Testis (tissue), 2 donors: ENCODE measurements around the gene LYPD4.

Experiments used
- CTCF ChIP-seq, 3 experiments: fragments of 450-650 bp in 2 of 3; fragments of 200-600 bp in 1 of 3; sonication (generic) in 1 of 3; IDR thresholded peaks; one replicate each; pipeline ENCODE4 v1.5.1; 2016 to 2019; ENCODE audit warnings: antibody characterized with exemption in 3 of 3, mild to moderate bottlenecking in 2 of 3, moderate library complexity in 1 of 3
- POLR2A ChIP-seq: fragments of 450-650 bp; IDR thresholded peaks from one replicate; pipeline ENCODE4 v1.6.1; 2017; ENCODE audit warnings: antibody characterized with exemption, mild to moderate bottlenecking, moderate library complexity

- TF ChIP-seq CTCF (IDR thresholded peaks at IDR 0.05) = no peak
- no peak for TF ChIP-seq POLR2A
These were observed 3.0 kb upstream of the LYPD4 start for GRCh38 chr19:41847351-41848105.
